Mucosa of stomach (tissue), 1 donor: ENCODE measurements around the gene EPS8.

Experiments used
- H3K27me3 ChIP-seq: one replicate; pipeline ENCODE4 v1.7.0; 2013; ENCODE audit warnings: mild to moderate bottlenecking, low read length; ENCODE audit not compliant: control insufficient read depth, insufficient read depth
- H3K36me3 ChIP-seq: one replicate; pipeline ENCODE4 v1.7.0; 2013; ENCODE audit warnings: low read length; ENCODE audit not compliant: control insufficient read depth, insufficient read depth
- H3K4me1 ChIP-seq: one replicate; pipeline ENCODE4 v1.7.0; 2013; ENCODE audit warnings: mild to moderate bottlenecking, low read length; ENCODE audit not compliant: control insufficient read depth, insufficient read depth
- H3K4me3 ChIP-seq: one replicate; pipeline ENCODE4 v1.7.0; 2013; ENCODE audit warnings: low read length
- H3K9ac ChIP-seq: one replicate; pipeline ENCODE4 v1.7.0; 2013; ENCODE audit warnings: mild to moderate bottlenecking, low read length, moderate library complexity
- H3K9me3 ChIP-seq: one replicate; pipeline ENCODE4 v1.7.0; 2013; ENCODE audit warnings: mild to moderate bottlenecking, low read length, moderate library complexity; ENCODE audit not compliant: control insufficient read depth
- donor health status: Pancreatic carcinoma.

Gene EPS8

DNA sequence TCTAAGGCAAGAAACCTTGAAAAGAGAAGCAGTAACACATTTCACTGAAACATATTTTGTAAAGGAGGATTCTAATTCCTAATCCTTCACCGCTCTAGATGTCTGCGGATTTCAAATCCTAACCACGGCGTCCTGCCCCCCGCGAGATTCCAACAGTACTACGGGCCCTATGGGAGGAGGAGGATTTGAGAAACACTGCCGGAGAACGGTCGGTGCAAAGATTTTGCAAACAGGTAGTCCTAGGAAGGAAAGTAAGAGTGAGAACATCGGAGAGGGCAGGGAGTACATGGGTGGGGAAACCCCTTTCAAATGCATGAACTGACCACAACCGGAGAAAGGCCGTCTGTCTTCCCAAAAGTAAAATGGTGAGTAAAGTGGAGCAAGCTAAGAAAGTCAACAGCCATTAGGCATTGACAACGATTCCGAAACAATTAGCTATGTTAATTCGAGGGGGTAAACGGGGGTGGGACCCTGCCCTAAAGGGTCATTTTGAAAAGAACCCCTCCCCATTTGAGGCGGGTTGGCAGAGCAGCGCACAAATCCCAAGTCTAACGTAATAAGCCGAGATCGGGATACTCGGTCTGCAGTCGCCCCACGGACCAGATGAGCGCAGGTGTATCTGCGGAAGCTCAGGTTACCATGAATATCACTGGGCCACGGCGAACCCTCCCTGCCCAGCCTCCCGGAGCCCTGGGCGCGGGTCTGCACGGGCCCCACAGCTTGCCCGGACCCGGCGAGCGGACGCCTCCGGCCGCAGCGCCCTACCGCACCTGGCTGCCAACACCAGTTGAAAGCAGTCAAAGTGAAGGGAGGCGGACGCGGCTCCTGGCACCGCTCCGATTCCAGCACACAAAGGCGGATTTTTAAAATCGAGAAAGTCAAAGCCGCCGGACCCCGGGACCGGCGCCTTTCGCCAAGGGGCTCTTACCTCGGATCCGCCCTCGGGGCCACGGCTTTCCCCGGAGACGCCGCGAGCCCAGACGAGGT is 662 bp downstream of the EPS8 start:
- H3K4me1 ChIP-seq: no peaks in the 10 kb centered on the region
- no peaks in the 10 kb centered on the region for H3K36me3 ChIP-seq
- no peaks in the 10 kb centered on the region for H3K9me3 ChIP-seq
- peak overlapping the region; percentile 74 for H3K4me3 ChIP-seq
- peak overlapping the region; percentile 86 for H3K9ac ChIP-seq
- no peaks in the 10 kb centered on the region for H3K27me3 ChIP-seq

DNA sequence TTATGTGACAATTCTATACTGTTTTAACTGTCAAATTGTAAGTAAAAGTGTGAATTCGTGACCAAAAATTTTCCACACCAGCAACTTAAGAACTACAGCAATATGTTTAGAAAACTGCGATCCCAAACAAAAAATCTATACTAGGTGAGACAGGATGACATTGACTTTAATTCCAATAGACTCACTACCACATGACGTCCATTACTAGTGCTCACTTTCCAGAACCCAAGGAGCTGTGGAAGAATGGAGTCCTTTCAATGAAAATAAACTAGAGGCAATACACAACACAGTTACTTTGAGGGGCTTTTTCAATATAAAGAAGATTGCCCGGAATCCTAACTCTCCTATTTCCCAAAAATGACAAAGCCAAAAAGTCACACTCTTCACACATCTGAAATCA is 1.4 kb downstream of the EPS8 start:
- Histone ChIP-seq H3K36me3 (no peaks in the 10 kb centered on the region), H3K9ac (peak overlapping the region; percentile 86), H3K27me3 (no peaks in the 10 kb centered on the region), H3K9me3 (no peaks in the 10 kb centered on the region), H3K4me1 (no peaks in the 10 kb centered on the region), H3K4me3 (peak overlapping the region; percentile 74)

DNA sequence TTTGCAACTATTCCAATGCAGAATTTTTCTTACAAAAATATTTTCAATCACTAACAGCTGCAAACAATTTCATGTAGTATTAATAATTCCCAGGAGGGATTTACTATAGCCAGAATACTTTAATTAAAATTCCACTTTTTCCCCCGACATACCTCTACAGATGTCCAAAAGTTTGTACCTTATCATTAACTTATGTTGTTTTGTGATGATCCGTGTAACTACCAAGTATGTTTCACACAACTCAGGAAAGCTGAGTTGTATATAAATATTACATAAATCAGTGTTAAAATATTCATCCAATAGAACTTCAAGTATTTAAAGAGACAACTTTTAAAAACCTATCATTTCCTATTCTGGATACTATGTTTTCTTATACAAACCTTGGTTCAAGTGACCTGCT is 2.4 kb downstream of the EPS8 start:
- H3K4me3 ChIP-seq: no peak overlapping the region
- H3K9ac ChIP-seq: no peak overlapping the region

DNA sequence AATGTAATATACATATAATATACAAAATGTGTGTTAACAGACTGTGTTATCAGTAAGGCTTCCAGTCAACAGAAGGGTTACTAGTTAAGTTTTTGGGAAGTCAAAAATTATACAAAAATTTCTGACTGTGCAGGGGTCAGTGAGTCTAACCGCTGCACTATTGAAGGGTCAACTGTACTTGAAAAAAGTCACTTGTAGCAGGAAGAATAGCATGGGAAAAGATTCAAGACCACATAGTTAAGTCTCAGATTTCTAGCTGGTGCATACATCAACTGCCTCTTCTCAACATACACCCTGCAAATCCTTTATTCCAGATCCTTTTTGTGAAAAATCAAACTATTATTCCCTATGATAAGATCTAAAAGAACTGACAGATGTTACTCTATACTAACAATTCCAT is 5.9 kb downstream of the EPS8 start:
- Histone ChIP-seq H3K9me3 (no peaks in the 10 kb centered on the region), H3K9ac (no peak overlapping the region), H3K4me1 (peaks cover 11% of the 10 kb centered on the region), H3K27me3 (no peaks in the 10 kb centered on the region), H3K4me3 (no peak overlapping the region), H3K36me3 (no peaks in the 10 kb centered on the region)

More for the DNA sequence above, 2.4 kb downstream of the EPS8 start:
- H3K27me3 ChIP-seq: no peaks in the 10 kb centered on the region
- peaks cover under 1% of the 10 kb centered on the region for H3K4me1 ChIP-seq
- H3K9me3 ChIP-seq: no peaks in the 10 kb centered on the region
- H3K36me3 ChIP-seq: no peaks in the 10 kb centered on the region

DNA sequence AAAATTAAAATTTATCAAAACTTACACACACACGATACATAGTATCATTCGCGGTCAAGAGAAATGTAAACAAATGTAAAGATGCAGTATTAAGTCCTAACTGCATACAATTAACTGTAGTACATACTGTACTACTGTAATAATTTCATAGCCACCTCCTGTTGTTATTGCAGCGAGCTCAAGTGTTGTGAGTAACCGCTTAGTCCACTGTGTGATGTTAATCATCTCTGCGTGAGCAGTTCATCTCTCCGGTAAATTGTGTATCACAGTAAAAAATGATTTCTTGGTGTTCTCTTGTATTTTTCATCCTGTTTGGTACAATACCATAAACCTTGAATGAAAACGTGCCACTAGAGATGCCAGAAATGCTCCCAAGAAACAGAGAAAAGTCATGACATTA is 6.5 kb downstream of the EPS8 start:
- H3K9ac ChIP-seq: no peak overlapping the region
- peaks cover 11% of the 10 kb centered on the region for H3K4me1 ChIP-seq
- no peaks in the 10 kb centered on the region for H3K36me3 ChIP-seq
- H3K4me3 ChIP-seq: no peak overlapping the region
- no peaks in the 10 kb centered on the region for H3K27me3 ChIP-seq
- H3K9me3 ChIP-seq: no peaks in the 10 kb centered on the region

DNA sequence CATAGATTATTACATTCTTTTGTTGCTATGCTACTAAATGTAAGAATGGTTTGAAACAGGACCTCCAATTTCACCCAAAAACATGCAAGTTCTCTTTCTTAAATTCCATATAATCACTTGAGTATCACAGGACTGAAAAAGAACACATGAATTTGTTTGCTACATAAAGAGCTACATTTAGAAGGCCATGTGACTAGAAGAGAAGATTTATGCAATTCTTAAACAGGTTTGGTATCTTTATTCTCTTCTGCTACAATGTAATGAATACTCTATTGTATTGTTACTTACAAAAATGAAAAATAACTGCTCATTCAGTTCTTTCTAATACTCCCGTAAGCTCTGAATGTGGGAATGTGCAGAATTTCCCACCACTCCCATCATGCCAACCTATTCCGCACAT is 9.3 kb downstream of the EPS8 start:
- no peak overlapping the region for H3K9ac ChIP-seq
- no peaks in the 10 kb centered on the region for H3K36me3 ChIP-seq
- H3K4me1 ChIP-seq: peaks cover 15% of the 10 kb centered on the region
- no peaks in the 10 kb centered on the region for H3K9me3 ChIP-seq
- no peaks in the 10 kb centered on the region for H3K27me3 ChIP-seq
- H3K4me3 ChIP-seq: no peak overlapping the region

DNA sequence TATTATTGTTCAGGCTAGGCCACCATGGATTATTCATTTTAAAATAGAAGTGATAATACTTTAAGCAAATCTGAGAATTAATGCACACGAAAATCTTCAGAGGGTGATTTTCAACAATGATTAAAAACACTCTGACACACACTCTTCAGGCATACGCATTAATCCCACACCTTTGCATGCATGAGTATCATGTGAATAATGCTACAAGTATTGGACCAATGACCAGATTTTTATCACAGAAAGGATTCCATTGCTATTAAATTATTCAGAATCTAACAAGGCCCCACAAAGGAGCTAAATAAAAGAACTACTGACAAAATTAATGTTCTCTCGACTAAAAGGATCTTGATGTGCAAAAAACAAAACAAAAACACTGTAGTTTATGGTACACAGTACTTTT is 11.1 kb downstream of the EPS8 start:
- H3K9ac ChIP-seq: no peak overlapping the region
- peaks cover 18% of the 10 kb centered on the region for H3K4me1 ChIP-seq
- H3K4me3 ChIP-seq: no peak overlapping the region
- no peaks in the 10 kb centered on the region for H3K9me3 ChIP-seq
- no peaks in the 10 kb centered on the region for H3K36me3 ChIP-seq
- H3K27me3 ChIP-seq: no peaks in the 10 kb centered on the region

DNA sequence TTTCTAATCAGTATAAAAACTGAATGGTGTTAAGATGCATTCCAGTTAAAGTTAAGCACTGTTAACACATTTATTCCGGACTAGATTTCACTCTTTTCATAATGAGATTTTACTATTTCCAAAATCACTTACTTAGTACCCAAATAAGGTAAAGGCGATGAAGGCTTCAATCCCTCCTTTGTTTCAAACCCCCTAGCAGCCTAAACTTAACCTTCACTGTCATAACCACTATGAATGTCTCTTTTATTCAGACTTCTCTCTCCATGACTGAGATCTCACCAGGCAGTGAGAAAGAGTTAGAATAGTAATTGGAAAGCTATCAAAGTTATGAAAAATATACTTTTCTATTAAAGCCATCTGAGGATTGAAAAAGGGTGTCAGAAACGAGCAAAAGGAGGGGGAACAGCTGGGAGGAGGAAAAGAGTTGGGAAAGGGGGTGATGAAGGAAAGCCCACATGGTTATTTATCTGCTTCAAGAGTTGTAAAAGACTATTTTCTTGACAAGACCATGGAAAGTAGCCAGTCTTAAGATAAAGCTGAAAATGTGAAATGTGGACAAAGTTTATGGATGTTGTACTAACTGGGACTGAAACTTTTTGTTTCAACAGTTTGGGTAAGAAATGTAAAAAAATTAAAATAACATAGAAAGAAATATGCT is 11.7 kb downstream of the EPS8 start:
- Histone ChIP-seq H3K27me3 (no peaks in the 10 kb centered on the region), H3K4me1 (peaks cover 20% of the 10 kb centered on the region), H3K4me3 (no peak overlapping the region), H3K9ac (no peak overlapping the region), H3K9me3 (no peaks in the 10 kb centered on the region), H3K36me3 (no peaks in the 10 kb centered on the region)

DNA sequence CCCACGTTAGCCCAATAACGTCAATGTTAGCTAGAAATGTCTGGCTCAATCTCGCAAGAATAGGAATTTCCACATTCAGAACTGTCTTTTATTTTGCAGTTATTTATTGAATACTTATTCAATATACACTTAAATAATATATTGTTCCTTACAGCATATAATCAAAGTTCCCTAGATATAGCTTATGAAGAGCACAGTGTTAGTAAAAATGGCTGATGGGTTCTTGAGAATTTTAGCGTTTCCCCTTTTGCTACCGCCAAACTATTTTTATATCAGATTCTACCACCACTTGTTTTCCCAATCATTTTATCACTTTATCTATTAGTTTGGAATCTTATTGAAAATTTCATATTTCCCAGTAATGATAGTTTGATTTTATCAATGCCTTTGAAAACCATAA is 12.7 kb downstream of the EPS8 start:
- Histone ChIP-seq H3K9me3 (no peaks in the 10 kb centered on the region), H3K9ac (no peak overlapping the region), H3K4me1 (peaks cover 27% of the 10 kb centered on the region), H3K27me3 (no peaks in the 10 kb centered on the region), H3K4me3 (no peak overlapping the region), H3K36me3 (no peaks in the 10 kb centered on the region)

DNA sequence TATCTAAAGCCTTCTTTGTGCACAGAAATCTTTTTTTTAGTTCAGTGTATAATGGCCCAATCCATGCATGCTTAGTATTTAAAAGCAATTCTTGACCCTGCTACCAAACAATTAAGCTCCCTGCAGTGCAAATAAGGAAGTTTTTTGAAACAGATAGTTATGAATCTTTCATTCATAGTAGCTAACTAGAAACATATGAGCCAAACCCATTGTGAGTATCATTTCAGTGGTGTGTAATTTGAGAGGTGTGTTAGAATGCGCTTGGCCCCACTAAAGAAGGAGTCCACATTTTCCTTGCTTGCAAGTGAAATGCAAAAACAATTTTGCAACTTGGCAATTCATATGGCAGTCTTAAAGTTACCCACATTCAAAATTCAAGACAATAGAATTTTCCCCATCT is 14.4 kb downstream of the EPS8 start:
- Histone ChIP-seq H3K9ac (no peak overlapping the region), H3K36me3 (no peaks in the 10 kb centered on the region), H3K9me3 (no peaks in the 10 kb centered on the region), H3K4me3 (no peak overlapping the region), H3K4me1 (peaks cover 27% of the 10 kb centered on the region), H3K27me3 (no peaks in the 10 kb centered on the region)

DNA sequence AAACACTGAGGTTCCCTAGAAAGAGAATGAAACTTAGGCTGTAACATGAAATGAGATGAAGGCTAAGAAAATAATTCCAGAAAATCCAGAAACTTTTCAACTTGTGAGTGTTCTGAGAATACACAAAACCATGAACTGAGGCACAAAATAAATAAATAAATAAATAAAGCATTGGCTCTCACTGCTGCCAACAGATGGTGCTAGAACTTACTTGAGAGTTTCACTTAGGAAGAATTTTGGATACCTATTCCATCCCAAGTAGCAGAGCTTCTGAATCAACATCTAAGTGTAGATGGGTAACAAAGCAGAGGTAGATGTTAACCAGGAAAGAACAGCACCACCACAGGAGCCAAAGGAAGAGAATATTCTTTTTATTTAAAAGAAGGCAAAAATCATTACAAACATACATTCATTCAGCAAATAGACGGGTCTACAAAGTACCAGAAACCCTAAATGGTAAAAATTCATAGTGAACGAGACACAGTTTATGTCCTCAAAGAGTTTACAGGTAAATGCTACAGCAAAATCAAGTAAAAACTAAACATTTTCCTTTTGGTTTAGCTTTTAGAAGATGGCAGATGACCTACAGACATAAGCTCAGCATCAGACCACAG is 16.7 kb downstream of the EPS8 start:
- no peak overlapping the region for H3K4me3 ChIP-seq
- H3K9ac ChIP-seq: no peak overlapping the region

DNA sequence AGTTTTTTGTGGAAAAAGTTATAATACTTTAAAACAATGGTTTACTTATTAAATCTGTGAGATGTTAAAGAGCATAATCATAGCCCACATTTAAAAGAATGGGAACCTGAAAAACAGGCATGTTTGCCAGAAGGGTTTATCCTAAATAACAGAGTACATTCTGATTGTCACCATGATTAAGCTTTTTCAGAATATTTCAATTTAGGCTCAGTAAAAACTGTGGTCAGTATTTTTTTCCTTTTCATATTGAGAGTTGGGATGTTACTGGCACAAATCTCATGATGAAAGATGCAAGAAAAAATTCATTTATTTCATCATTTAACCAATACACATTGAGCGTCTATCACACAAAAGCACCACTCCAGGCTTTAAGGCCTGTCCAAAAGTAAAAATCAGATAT is 18.6 kb downstream of the EPS8 start:
- H3K27me3 ChIP-seq: no peaks in the 10 kb centered on the region

More for the DNA sequence above, 16.7 kb downstream of the EPS8 start:
- Histone ChIP-seq H3K27me3 (no peaks in the 10 kb centered on the region), H3K4me1 (peaks cover 28% of the 10 kb centered on the region), H3K9me3 (no peaks in the 10 kb centered on the region), H3K36me3 (no peaks in the 10 kb centered on the region)

More for the DNA sequence above, 18.6 kb downstream of the EPS8 start:
- no peak overlapping the region for H3K4me3 ChIP-seq
- no peak overlapping the region for H3K9ac ChIP-seq
- H3K36me3 ChIP-seq: no peaks in the 10 kb centered on the region
- H3K4me1 ChIP-seq: peaks cover 31% of the 10 kb centered on the region
- H3K9me3 ChIP-seq: no peaks in the 10 kb centered on the region
